NT2/D1 (cell line): ENCODE results near the gene MAPK6.

Source experiments
- SUZ12 ChIP-seq: IDR thresholded peaks from 2 replicates; pipeline ENCODE4 v1.6.1; 2011; ENCODE audit not compliant: insufficient read length, insufficient read depth; ENCODE audit errors: extremely low read depth
- ZNF274 ChIP-seq: IDR thresholded peaks from 2 replicates; pipeline ENCODE4 v1.6.1; 2011; ENCODE audit warnings: mild to moderate bottlenecking, low read depth, low read length

DNA sequence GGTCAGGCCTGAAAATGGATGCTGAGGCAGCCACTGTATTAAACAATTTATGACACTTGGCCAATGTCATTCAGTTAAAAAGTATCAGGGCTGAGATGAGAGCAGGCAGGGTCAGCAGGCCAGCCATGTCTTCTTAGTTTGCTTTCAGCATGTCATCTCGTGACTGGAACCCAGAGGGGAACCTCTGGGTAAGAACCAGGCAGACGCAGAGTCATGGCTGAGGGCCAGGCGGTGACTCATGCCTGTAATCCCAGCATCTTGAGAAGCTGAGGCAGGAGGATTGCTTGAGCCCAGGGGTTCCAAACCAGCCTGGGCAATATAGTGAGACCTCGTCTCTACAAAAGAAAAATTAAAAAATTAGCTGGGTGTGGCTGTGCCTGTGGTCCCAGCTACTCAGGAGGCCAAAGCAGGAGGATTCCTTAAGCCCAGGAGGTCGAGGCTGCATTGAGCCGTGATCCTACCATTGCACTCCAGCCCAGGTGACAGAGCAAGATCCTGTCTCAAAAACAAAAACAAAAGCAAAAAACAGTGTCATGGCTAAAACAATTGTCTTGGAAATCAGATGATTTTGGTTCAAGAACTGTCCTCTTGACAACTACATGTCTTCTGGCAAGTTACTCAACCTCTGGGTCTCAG lies 81.9 kb downstream of the MAPK6 start:
- TF ChIP-seq SUZ12 (no peak), ZNF274 (no peak)
